ENCODE measurements around the gene MCOLN2.
"Not testable (repeated sequence)": the region's sequence is repeated elsewhere in the genome, so short reads cannot be mapped to it uniquely, and the experiment has no call there.

Gene MCOLN2

GRCh38 chr1:84996846-84997666 lies at the start of gene MCOLN2:
Gene MCOLN2 (minus strand): TSS chr1:84997113. CDS start chr1:84996872, 241 bp downstream.
- peak; percentile 25 for DNase-seq (ENCODE audit: low spot score)

GRCh38 chr1:85042413-85042812 lies 45.5 kb upstream of the MCOLN2 start:
- DNase-seq (ENCODE audit: low spot score): no peak

GRCh38 chr1:85041793-85042192 lies 44.9 kb upstream of the MCOLN2 start:
- DNase-seq (ENCODE audit: low spot score): no peak

- no peak for DNase-seq (ENCODE audit: low spot score)
These were observed 36.3 kb upstream of the MCOLN2 start for GRCh38 chr1:85033221-85033620.

- no peak for DNase-seq (ENCODE audit: low spot score)
These were observed 33.6 kb upstream of the MCOLN2 start for GRCh38 chr1:85030536-85030935.

- no peak for DNase-seq (ENCODE audit: low spot score)
These were observed 31.2 kb upstream of the MCOLN2 start for GRCh38 chr1:85028151-85028550.

- DNase-seq (ENCODE audit: low spot score): no peak
These were observed 30.5 kb upstream of the MCOLN2 start for GRCh38 chr1:85027242-85027983.

- DNase-seq (ENCODE audit: low spot score): no peak
These were observed 29.0 kb upstream of the MCOLN2 start for GRCh38 chr1:85025940-85026339.

GRCh38 chr1:85024736-85025135 lies 27.8 kb upstream of the MCOLN2 start:
- no peak for DNase-seq (ENCODE audit: low spot score)

GRCh38 chr1:85022700-85023099 lies 25.8 kb upstream of the MCOLN2 start:
- no peak for DNase-seq (ENCODE audit: low spot score)

- no peak for DNase-seq (ENCODE audit: low spot score)
These were observed 23.1 kb upstream of the MCOLN2 start for GRCh38 chr1:85019994-85020393.

GRCh38 chr1:85015826-85016225 lies 18.9 kb upstream of the MCOLN2 start:
- DNase-seq (ENCODE audit: low spot score): no peak

- not testable (repeated sequence) for DNase-seq (ENCODE audit: low spot score)
These were observed 8.7 kb upstream of the MCOLN2 start for GRCh38 chr1:85005641-85006040.

GRCh38 chr1:85001742-85002141 lies 4.8 kb upstream of the MCOLN2 start:
- DNase-seq (ENCODE audit: low spot score): no peak

- no peak for DNase-seq (ENCODE audit: low spot score)
These were observed 1.8 kb upstream of the MCOLN2 start for GRCh38 chr1:84998642-84999280.

GRCh38 chr1:84997667-84998600 lies 1.0 kb upstream of the MCOLN2 start:
- peak; percentile 10 for DNase-seq (ENCODE audit: low spot score)

GRCh38 chr1:84995484-84996334 lies 1.2 kb downstream of the MCOLN2 start:
- no peak for DNase-seq (ENCODE audit: low spot score)

- no peak for DNase-seq (ENCODE audit: low spot score)
These were observed 5.6 kb downstream of the MCOLN2 start for GRCh38 chr1:84991097-84991920.

- DNase-seq (ENCODE audit: low spot score): no peak
These were observed 8.3 kb downstream of the MCOLN2 start for GRCh38 chr1:84988588-84988987.

GRCh38 chr1:84986561-84986960 lies 10.4 kb downstream of the MCOLN2 start:
- not testable (repeated sequence) for DNase-seq (ENCODE audit: low spot score)
